Osteoblast (primary cell): Measurements from ENCODE around the gene GREB1L. TPM values are rescaled to one million over a fixed set of nuclear protein-coding genes. Genes with fewer than 3 reads are reported as not detected.

Source experiments
- DNase-seq: peaks from one replicate; pipeline ENCODE4 v3.0.0; 2011; ENCODE audit warnings: low spot score, mixed read lengths; ENCODE audit not compliant: insufficient read length; ENCODE audit errors: missing footprints
- H2AFZ ChIP-seq: 2 replicates; pipeline ENCODE4 v1.6.0; 2011; ENCODE audit warnings: mild to moderate bottlenecking, low read length
- H3K27ac ChIP-seq: 2 replicates; pipeline ENCODE4 v1.5.1; 2011; ENCODE audit warnings: mild to moderate bottlenecking, low read depth, low read length, moderate library complexity
- H3K27me3 ChIP-seq: 2 replicates; pipeline ENCODE4 v1.6.0; 2012; ENCODE audit warnings: mild to moderate bottlenecking, control low read depth, inconsistent platforms, low read length, moderate library complexity; ENCODE audit not compliant: insufficient read depth
- H3K36me3 ChIP-seq: 2 replicates; pipeline ENCODE4 v1.5.1; 2011; ENCODE audit warnings: mild to moderate bottlenecking, low read length, control low read depth, moderate library complexity; ENCODE audit not compliant: insufficient read depth
- H3K4me1 ChIP-seq: 2 replicates; pipeline ENCODE4 v1.5.1; 2011; ENCODE audit warnings: mild to moderate bottlenecking, low read length, control low read depth, moderate library complexity; ENCODE audit not compliant: insufficient read depth
- H3K4me2 ChIP-seq: 2 replicates; pipeline ENCODE4 v1.6.0; 2011; ENCODE audit warnings: mild to moderate bottlenecking, low read length; ENCODE audit not compliant: insufficient read depth
- H3K4me3 ChIP-seq: fragments of 200-600 bp; sonication (generic); 3 replicates; pipeline ENCODE4 v1.5.1; 2012; ENCODE audit warnings: mild to moderate bottlenecking, low read length, inconsistent platforms; ENCODE audit not compliant: insufficient read depth
- H3K79me2 ChIP-seq: 2 replicates; pipeline ENCODE4 v1.6.0; 2012; ENCODE audit warnings: mild to moderate bottlenecking, low read length, control low read depth, inconsistent platforms; ENCODE audit not compliant: insufficient read depth
- H3K9me3 ChIP-seq: 2 replicates; pipeline ENCODE4 v1.5.1; 2011; ENCODE audit warnings: low read depth, low read length, control low read depth
- H4K20me1 ChIP-seq: 2 replicates; pipeline ENCODE4 v1.6.0; 2012; ENCODE audit warnings: mild to moderate bottlenecking, low read length, control low read depth; ENCODE audit not compliant: insufficient read depth
- total RNA-seq: library from RNA; depleted of rRNA; stranded (reverse); fragments of >200 nt; gene quantifications from 2 replicates; pipeline ENCODE4 v1.2.3, GENCODE V29; 2012
- TF ChIP-seq, protein P1 (sequence below): IDR thresholded peaks from 2 replicates; pipeline ENCODE4 v1.5.1; 2011; ENCODE audit warnings: mild to moderate bottlenecking, low read depth, low read length, moderate library complexity; ENCODE audit errors: extremely low read depth

GREB1L gene
- total RNA-seq, 1 donor, result 0.36 TPM

DNA sequence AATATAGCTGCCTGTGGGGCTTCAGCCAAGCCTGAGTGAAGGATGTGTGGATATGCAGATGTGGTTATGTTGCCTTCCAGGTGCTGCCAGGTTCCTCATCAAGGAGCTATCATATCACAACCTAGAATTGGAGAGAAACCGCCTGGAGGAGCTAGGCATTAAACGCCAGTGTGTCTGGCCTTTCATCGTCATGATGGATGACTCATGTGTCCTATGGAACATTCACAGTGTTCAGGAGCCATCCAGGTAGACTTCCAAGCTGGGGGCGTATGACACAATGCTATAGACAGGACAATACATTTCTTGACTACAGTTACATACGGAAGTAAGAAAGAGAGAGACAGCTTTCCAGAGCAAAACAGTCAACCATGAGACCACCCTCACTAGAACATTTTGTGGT, 271.7 kb downstream of the GREB1L start:
- H3K4me3 ChIP-seq, result no peak overlapping the region
- H3K9me3 ChIP-seq, result no peaks in the 10 kb centered on the region
- H4K20me1 ChIP-seq, result no peaks in the 10 kb centered on the region
- no peaks in the 10 kb centered on the region for H3K79me2 ChIP-seq
- H3K4me2 ChIP-seq, result no peak overlapping the region
- TF ChIP-seq, protein P1, sequence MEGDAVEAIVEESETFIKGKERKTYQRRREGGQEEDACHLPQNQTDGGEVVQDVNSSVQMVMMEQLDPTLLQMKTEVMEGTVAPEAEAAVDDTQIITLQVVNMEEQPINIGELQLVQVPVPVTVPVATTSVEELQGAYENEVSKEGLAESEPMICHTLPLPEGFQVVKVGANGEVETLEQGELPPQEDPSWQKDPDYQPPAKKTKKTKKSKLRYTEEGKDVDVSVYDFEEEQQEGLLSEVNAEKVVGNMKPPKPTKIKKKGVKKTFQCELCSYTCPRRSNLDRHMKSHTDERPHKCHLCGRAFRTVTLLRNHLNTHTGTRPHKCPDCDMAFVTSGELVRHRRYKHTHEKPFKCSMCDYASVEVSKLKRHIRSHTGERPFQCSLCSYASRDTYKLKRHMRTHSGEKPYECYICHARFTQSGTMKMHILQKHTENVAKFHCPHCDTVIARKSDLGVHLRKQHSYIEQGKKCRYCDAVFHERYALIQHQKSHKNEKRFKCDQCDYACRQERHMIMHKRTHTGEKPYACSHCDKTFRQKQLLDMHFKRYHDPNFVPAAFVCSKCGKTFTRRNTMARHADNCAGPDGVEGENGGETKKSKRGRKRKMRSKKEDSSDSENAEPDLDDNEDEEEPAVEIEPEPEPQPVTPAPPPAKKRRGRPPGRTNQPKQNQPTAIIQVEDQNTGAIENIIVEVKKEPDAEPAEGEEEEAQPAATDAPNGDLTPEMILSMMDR, result no peak
- H3K27me3 ChIP-seq, result no peaks in the 10 kb centered on the region
- H3K4me1 ChIP-seq, result no peaks in the 10 kb centered on the region
- DNase-seq, result no peak
- peaks cover 3% of the 10 kb centered on the region for H3K36me3 ChIP-seq
- H3K27ac ChIP-seq, result no peak overlapping the region
- no peak overlapping the region for H2AFZ ChIP-seq

DNA sequence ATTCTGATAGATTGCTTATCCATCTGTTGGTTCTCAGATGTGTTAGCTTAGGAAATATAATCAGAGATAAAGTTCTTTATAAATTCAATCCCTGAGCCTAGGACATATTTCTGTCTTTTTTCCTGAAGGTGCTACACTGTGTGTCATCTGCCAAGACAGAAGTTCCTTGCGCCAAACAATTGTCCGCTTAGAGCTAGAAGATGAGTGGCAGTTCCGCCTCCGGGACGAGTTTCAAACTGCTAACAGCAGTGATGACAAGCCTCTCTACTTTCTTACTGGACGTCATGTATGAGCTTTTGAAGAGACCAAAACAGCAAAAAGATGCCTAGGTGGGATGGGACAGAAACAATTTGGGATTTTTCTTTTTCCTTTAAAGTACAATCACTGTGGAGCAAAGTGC, 280.5 kb downstream of the GREB1L start:
- DNase-seq, result no peak
- H3K79me2 ChIP-seq, result no peaks in the 10 kb centered on the region
- no peaks in the 10 kb centered on the region for H4K20me1 ChIP-seq
- no peaks in the 10 kb centered on the region for H3K9me3 ChIP-seq
- no peak overlapping the region for H3K27ac ChIP-seq
- H2AFZ ChIP-seq, result no peak overlapping the region
- no peak overlapping the region for H3K4me2 ChIP-seq
- no peaks in the 10 kb centered on the region for H3K27me3 ChIP-seq
- TF ChIP-seq, protein P1, result no peak
- H3K4me3 ChIP-seq, result no peak overlapping the region
- peaks cover 23% of the 10 kb centered on the region for H3K36me3 ChIP-seq
- no peaks in the 10 kb centered on the region for H3K4me1 ChIP-seq

DNA sequence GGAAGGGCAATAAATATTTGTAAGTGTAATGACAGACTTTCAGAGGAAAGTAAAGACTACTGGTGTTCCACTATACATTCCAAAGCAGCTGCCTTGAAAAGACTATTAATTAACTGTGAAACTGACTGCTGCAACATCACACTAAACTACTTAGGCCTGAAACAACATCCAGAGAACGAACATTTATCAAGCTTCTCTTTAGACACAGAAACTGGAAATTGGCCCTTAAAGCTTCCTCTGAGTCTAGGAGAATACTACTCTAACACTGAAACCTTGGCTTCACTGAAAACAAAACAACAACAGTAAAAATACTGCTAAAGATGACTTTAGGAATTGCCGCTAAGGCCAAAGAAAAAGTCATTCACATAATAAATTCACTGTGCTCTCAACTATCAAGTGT, 283.9 kb downstream of the GREB1L start:
- H3K9me3 ChIP-seq, result no peaks in the 10 kb centered on the region
- TF ChIP-seq, protein P1, result no peak

DNA sequence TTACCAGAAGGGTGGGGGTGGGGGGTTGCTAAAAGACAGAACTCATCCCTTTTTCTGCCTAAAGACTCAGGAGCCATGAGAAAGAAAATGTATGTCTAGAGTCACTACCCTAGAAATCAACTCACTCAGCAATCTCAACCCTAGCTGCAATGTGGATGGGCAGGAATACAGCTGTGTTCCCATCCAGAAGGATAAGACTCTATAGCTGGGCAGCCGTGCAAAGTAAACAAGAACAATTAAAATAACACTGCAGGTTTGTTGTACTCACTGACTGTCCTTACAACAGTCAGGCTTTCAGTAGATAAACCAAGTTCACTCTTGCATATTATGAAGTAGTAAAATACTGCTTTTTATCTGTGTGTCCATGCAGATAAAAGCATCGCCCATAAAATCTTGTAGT, 284.4 kb downstream of the GREB1L start:
- Histone ChIP-seq H3K4me3 (no peak overlapping the region), H3K27ac (no peak overlapping the region), H3K36me3 (peaks cover 17% of the 10 kb centered on the region), H2AFZ (no peak overlapping the region), H3K27me3 (no peaks in the 10 kb centered on the region), H3K79me2 (no peaks in the 10 kb centered on the region), H4K20me1 (no peaks in the 10 kb centered on the region), H3K9me3 (no peaks in the 10 kb centered on the region), H3K4me1 (no peaks in the 10 kb centered on the region), H3K4me2 (no peak overlapping the region)
- DNase-seq, result no peak
- TF ChIP-seq, protein P1, result no peak

More for the DNA sequence above, 283.9 kb downstream of the GREB1L start:
- H3K4me2 ChIP-seq, result no peak overlapping the region
- H3K4me3 ChIP-seq, result no peak overlapping the region
- H3K27me3 ChIP-seq, result no peaks in the 10 kb centered on the region
- H3K27ac ChIP-seq, result no peak overlapping the region
- H4K20me1 ChIP-seq, result no peaks in the 10 kb centered on the region
- H2AFZ ChIP-seq, result no peak overlapping the region
- DNase-seq, result no peak
- H3K36me3 ChIP-seq, result peaks cover 17% of the 10 kb centered on the region
- H3K4me1 ChIP-seq, result no peaks in the 10 kb centered on the region
- no peaks in the 10 kb centered on the region for H3K79me2 ChIP-seq
